NCI-H82 treated with DMSO at 0.1 percent for 48 hours (cell line): ENCODE measurements around the gene TYMS.
"Not testable (repeated sequence)": the region's sequence is repeated elsewhere in the genome, so short reads cannot be mapped to it uniquely, and the experiment has no call there.

Source experiments
- DNase-seq: peaks from one replicate; lab custom pipeline; 2025; ENCODE audit not compliant: unreplicated experiment; lab: John Stamatoyannopoulos, UW

Gene TYMS

GRCh38 chr18:676736-677135, 19.3 kb downstream of the TYMS start:
- DNase-seq = no peak

- DNase-seq = no peak
Measured at GRCh38 chr18:677145-677544, 19.7 kb downstream of the TYMS start.

GRCh38 chr18:677951-678381, 20.5 kb downstream of the TYMS start:
- DNase-seq = no peak

- no peak for DNase-seq
Measured at GRCh38 chr18:678482-679182, 21.2 kb downstream of the TYMS start.

GRCh38 chr18:679516-679915, 22.1 kb downstream of the TYMS start:
- DNase-seq = no peak

DNA sequence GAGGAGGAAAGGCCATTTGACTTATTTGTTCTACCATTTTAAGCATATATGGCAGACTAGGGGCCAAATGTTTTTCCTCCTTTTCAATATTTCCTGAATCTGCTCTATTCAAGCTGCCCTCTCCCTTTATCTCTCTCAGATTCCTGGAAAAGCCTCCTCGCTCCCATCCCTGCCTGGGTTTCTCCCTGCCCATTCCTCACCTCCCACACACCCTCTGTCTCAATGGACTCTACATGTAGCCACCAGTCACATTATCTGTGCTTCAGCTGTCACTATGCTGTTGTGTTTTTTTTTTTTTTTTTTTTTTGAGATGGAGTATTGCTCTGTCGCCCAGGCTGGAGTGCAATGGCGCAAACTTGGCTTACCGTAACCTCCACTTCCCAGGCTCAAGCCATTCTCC, 22.9 kb downstream of the TYMS start:
- no peak for DNase-seq

- DNase-seq = no peak
Measured at GRCh38 chr18:681985-682384, 24.5 kb downstream of the TYMS start.

GRCh38 chr18:682416-682815, 25.0 kb downstream of the TYMS start:
- not testable (repeated sequence) for DNase-seq

- DNase-seq = no peak
Measured at GRCh38 chr18:682833-683232, 25.4 kb downstream of the TYMS start.

GRCh38 chr18:683531-683930, 26.1 kb downstream of the TYMS start:
- DNase-seq = no peak

DNA sequence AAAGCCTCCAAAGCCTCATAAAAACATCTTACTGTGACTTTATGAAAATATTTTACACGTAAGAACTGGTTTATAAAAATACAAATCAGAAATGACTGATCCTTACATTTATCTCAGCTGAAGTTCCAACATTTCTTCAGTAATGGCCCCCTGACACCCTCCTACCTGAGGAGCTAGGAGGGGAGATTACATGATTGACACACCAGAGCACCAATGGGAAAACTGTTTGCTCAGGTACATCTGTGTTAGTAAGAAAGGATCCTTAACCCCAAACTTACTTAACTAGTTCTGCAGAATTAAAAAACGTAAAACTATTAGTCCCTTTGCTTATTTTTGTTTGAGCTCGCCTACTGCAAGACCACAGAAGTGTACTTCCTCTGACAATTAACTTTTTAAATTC, 28.0 kb downstream of the TYMS start:
- DNase-seq = no peak

- DNase-seq = no peak
Measured at GRCh38 chr18:686339-687111, 29.1 kb downstream of the TYMS start.

DNA sequence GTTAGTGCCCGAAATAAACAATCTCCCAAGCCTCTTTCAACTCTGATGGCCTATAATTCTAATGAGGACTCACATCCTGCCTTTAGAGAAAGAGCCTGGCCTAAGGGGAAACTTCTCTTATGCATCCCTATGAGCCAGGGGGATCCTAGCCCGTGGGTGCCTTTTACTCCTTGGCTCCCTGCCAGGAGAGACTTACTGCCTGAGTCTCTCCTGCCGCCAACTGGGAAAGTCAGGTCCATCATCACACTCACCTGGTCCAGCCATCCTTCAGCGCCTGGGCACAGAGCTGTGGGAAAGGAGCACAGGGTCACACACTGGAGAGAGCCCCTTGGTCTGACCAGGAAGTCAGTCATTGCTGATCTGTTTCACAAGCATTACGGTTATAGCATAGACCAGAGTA, 30.9 kb downstream of the TYMS start:
- no peak for DNase-seq

DNA sequence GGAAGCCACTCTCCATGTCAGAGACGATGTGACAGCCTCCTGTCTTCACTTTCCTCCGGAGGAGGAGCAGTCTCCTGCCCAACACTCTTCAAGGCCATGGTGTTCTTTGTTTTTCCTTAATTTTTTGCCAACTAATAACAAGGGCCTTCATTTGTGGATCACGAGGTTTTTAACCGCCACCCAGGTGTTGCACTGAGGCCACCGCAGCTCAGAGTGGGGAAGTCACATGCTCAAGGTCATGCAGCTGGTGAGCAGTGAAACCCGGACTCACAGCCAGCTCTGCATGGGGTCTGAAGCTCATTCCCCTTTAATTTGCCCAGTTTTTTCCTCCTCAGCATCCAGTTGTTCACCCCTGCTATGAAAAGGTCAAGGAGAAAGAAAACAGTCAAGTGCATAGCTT, 35.4 kb downstream of the TYMS start:
- DNase-seq = no peak

- DNase-seq = no peak
Measured at GRCh38 chr18:693466-694187, 36.2 kb downstream of the TYMS start.

DNA sequence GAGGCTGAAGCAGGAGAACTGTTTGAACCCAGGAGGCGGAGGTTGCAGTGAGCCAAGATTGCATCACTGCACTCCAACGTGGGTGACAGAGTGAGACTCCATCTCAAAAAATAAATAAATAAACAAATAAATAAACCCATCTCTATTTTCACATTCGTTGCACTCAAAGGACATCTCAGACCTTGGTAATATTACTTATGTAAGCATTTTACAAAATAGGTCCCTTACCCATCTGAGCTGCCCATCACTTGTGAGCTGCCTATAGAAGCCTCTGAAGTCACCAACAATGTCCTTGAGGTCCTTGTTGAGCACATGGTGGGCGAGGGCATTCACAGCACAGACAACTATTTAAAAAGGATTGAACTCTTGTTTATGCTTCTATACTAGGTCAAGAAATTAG, 39.6 kb downstream of the TYMS start:
- DNase-seq = no peak

- no peak for DNase-seq
Measured at GRCh38 chr18:697800-698199, 40.3 kb downstream of the TYMS start.

GRCh38 chr18:703213-703967, 45.9 kb downstream of the TYMS start:
- DNase-seq = no peak

GRCh38 chr18:706405-706804, 49.0 kb downstream of the TYMS start:
- no peak for DNase-seq

DNA sequence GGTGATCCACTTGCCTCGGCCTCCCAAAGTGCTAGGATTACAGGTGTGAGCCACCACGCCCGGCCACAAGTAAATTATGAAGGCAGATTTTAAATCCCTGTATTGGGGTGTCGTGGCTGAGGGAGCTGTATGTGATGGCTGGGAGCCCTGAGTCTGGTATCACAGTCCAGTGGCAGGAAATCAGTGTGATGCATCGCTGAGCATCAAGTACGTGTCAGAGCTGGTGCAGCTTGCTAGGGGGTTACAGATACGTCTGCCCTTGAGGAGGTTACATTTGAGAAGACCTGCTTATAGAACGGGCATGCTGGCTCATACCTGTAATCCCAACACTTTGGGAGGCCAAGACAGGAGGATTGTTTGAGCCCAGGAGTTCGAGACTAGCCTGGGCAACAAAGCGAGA, 50.6 kb downstream of the TYMS start:
- DNase-seq = no peak

DNA sequence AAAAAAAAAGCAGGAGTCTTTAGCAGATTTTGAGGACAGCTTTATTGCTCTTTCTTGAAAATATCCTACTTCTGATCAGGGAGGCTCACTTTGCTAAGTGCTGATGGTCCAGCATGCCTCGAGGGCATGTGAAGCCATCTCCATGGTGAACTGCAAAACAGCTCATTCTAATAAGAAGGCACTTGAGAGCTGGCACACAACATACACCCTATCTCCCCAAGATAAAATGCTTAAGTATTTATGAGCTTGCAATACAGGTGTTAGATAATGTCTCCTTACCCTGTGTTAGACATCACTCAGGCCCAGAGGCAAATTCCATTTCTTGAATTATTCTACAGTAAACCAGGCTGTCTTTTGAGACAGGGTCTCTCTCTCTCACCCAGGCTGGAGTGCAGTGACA, 52.3 kb downstream of the TYMS start:
- no peak for DNase-seq
